ELR (cell line): ENCODE measurements around the gene SLC35F3.
"Not testable (repeated sequence)": the region's sequence is repeated elsewhere in the genome, so short reads cannot be mapped to it uniquely, and the experiment has no call there.

Source experiments
- DNase-seq: peaks from one replicate; pipeline ENCODE4 v3.0.0-alpha.2; 2015; ENCODE audit warnings: low read depth

The SLC35F3 gene

DNA sequence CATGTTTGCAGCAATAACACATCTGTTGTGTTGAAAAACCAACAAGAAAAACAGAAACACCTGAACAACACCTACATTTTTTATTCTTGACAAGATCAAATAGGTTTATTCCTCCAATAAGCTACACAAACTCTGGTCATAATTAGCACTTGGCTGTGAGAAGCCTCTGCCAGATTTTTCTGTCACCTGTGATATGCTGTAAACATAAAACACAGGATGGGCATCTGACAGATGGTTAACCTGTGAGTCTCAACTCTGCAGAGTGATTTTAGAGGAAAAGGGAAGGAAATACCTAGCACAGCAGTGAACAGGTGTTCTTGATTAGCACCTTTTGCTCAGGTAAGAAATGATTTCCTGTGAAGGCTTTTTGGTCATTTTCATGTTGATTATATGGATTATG is 293.4 kb downstream of the SLC35F3 start:
- no peak for DNase-seq

DNA sequence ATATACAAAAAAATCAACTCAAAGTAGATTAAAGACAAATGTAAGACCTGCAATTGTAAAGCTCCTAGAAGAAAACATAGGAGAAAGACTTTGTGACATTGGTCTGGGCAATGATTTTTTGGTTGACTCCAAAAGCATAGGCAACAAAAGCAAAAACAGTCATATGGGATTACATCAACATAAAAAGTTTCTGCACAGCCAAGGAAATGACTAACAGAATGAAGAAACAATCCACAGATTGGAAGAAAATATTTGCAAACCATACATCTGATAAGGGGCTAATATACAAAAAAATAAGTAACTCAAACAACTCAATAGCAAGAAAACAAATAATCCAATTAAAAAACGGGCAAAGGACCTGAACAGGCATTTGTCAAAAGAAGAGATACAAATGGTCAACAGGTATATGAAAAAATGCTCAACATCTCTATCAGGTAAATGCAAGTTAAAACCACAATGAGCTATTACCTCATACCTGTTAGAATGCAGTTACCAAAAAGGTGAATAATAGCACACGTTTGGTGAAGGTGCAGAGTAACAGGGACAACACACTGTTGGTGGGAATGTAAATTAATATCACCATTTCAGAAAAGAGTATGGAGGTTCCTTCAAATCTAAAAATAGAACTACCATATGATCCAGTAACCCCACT is 295.1 kb downstream of the SLC35F3 start:
- no peak for DNase-seq

DNA sequence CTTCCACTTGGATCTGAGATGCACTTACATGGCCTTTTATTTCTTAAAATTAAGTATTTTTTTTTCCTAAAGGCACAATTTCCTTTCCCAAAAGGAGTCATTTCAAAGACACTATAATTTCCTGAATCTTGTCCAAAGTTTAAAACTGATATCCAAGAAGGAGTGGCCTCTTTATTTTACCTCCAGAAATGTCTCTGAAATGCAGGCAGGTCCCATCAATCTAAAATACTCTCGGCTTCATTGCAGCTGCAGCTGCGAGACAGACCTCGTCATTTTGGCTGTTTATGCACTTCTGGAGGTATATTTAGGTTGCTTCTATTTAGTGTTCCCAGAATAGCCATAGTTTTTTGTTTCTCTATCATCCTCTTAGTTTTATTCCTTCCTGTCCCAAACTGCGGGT is 296.1 kb downstream of the SLC35F3 start:
- no peak for DNase-seq

DNA sequence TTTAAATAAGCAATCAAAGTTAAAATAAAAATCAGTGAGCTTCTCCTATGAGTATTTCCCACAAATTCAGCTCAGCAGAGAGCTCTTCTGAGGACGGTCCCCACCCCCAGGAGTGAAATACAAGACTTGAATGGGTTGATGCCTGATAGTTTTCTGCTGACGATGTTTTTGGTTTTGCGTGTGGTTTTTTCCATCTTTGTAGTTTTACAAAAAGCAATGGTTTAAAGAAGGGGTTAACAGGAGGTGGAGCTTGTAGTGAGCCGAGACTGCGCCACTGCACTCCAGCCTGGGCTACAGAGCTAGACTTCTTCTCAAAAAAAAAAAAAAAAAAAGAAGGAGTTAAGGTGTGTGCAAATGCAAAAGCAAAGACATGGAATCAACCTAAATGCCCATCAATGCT is 297.1 kb downstream of the SLC35F3 start:
- no peak for DNase-seq

DNA sequence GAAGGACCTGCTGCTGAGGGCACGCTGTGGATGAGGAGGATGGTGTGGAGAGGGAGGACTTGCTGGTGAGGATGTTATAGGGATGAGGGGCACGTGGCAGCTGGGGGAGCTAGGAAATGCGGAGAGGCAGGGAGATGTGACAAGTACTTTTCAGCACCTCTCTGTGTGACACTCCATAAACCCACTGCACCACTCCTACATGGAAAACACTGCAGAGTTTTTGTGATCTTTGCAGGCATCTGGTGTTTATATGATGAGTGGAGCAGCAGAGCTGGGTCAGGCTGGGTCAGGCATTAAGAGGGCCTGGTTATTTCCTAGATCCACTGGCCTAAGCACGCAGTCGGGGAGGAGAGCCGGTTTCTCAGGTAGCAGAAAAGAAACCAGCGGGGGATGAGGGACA is 301.5 kb downstream of the SLC35F3 start:
- no peak for DNase-seq

DNA sequence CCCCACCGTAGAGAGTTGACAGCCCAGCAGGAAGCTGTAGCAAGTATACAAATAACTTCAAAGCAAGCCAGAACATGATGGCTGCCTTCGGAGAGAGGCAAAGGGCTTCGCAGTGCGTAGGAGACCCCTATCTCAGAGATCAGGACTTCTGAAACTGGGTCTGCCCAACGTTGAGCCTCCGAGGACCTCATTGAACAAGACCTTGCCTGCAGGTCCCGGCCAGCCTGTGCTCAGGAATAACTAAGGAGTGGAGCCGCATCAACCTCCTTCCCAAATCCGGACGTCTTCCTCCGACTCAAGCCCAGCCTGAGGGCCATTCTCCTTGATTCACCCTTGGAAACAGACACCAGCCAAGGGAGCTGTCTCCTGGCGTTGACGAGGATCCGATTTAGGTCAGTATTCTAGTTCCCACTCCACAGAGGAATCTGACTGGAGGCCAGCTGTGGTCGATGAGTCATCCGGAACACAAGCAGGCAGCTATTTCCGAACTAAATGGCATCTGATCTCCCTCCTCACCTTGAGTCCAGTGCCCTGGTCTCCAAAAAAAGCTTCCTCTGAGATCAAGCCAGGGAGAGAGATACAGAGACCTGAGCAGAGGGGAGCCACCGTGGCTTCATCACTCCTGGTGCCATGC is 302.3 kb downstream of the SLC35F3 start:
- peak; percentile 94 for DNase-seq

DNA sequence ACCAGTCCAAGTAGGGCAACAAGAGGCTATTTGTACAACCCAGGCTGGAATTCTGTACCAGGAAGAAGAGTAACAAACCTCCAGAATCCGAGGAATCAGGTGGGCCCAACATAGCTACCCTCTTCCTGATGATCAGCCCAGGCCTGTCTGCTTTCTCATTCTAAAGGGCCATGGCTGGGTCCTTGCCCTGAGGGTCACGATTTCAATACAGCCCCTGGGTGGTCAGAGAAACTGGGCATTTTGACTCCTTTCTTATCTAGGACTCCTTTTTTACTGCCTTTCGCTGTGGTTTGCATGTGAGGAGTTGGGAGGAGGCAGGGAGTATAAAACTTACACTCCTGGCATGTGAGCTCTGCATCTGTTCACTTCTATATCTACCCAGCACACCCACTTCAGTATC is 303.9 kb downstream of the SLC35F3 start:
- DNase-seq: no peak

DNA sequence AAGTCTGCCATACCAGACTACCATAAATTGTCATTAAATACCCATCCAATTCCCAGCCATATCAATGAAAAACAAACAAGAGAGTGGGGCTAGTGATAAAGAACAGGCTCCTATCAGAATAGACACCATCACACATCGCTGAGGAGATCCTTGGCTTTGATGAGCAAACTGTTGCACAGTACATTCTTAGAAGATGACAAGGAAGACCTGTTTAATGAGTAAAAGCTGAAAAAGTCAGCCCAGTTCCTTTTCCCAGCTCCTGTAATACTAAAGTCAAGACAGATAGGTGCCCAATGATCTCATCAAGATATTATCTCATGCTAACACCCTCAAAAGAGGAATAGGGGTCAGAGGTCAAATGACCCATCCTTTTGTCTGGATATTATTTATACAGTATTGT is 304.3 kb downstream of the SLC35F3 start:
- peak; percentile 92 for DNase-seq

DNA sequence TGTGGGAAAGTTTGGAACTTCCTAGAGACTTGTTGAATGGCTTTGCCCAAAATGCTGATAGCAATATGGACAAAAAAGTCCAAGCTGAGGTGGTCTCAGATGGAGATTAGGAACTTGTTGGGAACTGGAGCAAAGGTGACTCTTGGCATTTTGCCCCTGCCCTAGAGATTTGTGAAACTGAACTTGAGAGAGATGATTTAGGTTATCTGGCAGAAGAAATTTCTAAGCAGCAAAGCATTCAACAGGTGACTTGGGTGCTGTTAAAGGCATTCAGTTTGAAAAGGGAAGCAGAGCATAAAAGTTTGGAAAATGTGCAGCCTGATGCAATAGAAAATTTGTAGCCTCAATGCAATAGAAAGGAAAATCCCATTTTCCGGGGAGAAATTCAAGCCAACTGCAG is 306.0 kb downstream of the SLC35F3 start:
- DNase-seq: not testable (repeated sequence)

DNA sequence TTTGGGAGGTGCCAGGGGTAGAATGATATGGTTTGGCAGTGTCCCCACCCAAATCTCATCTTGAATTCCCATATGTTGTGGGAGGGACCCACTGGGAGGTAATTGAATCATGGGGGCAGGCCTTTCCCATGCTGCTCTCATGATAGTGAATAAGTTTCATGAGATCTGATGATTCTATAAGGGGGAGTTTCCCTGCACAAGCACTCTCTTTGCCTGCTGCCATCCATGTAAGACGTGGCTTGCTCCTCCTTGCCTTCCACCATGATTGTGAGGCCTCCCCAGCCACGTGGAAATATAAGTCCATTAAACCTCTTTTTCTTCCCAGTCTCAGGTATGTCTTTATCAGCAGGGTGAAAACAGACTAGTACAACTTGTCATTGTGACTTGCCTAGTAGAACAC is 307.4 kb downstream of the SLC35F3 start:
- DNase-seq: not testable (repeated sequence)

DNA sequence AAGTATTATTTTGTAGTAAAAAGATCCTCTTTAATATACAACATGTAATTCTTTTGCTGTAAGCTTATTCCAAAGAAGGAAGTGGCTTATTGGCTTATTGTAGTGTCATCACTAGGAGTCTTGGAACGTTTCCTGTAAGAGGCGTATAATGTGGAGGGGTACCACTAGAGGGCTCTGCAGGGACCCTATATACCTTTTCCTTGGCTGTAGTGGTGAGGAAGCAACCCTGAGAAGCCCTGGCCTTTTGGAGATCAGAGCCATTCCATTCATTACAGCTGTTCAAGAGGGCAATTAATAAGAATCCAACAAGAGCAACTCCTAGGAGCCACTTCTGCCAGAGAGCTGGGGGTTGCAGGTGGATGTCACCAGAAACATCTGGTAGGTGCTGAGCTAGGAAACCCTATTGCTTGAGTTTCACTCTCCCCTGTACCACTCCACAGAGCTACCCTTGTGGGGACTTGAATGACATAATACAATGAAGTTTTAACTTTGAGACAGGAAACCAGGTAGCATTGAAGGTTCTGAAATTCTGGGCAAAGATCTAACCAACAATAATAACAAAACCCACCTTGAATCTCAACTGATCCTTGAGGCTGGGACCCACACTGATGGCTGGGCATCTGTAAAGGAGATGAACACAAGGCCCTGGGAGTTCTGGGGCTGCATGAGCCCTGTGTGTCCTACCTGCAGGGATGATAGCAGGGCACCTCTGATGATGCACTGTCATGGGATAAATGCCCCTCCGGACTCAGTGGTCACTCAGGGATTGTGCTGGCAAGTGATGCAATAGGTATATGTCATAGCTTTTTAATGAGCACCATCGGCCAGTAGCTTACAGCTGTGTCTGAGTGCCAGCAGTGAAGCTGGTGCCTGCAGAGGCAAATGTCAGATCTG is 308.5 kb downstream of the SLC35F3 start:
- peak; percentile 74 for DNase-seq

DNA sequence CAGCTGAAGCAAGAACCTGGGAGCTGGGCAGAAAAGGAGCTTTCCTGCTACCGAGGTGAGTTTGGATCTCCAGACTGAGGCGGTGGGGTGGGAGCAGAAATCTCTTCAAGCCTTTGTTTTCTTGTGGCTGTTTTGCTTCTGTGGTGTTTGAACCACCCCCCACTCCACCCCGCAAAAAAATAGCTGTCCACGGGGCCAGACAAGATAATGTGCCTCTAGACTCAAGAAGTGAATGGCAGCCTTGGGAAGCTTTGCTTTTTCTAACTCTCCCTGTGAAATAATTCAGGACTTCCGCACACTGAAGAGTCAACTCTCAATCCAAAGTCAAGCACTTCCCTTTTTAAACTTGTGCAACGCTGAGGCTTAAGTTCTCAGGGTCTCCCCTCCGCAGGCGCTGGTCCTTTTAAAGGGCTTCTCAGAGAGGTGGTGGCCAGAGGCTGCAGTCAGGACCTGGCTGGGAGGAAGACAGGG is 309.2 kb downstream of the SLC35F3 start:
- DNase-seq: no peak

DNA sequence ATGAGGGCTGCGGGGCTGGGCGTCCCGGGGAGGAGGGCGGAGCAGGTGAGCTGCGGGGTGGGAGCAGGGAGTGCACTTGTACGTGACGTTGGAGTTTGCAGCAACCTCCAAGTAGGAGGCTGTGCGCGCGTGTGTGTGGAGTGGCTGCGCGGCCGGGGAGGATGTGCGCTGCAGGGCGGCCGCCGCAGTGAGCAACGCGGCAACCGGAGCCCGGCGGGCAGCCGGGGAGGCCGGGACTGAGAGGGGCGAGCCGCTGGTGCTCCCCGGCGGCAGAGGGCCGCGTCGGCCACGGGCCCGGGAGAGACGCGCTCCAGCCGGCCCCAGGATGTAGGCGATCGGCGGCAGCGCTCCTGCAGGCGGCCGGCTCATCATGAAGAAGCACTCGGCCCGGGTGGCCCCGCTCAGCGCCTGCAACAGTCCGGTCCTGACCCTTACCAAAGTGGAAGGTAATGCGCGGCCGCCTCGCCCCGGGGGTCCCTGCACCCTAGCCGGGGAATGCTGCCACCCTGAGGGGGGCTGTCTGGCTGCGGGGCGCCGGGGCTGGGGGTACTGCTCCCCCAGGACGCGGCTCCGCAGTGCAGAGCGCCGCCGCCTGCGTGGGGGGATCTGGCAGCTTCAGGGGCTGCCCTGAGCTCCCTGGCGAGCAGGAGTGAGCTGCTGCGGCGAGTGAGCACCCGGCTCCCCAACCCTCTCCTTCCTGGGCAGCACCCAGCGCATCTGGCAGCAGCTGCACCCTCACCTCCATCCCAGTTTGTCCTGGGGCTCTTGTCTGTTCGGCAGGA is 309.8 kb downstream of the SLC35F3 start:
- DNase-seq: peak; percentile 62

DNA sequence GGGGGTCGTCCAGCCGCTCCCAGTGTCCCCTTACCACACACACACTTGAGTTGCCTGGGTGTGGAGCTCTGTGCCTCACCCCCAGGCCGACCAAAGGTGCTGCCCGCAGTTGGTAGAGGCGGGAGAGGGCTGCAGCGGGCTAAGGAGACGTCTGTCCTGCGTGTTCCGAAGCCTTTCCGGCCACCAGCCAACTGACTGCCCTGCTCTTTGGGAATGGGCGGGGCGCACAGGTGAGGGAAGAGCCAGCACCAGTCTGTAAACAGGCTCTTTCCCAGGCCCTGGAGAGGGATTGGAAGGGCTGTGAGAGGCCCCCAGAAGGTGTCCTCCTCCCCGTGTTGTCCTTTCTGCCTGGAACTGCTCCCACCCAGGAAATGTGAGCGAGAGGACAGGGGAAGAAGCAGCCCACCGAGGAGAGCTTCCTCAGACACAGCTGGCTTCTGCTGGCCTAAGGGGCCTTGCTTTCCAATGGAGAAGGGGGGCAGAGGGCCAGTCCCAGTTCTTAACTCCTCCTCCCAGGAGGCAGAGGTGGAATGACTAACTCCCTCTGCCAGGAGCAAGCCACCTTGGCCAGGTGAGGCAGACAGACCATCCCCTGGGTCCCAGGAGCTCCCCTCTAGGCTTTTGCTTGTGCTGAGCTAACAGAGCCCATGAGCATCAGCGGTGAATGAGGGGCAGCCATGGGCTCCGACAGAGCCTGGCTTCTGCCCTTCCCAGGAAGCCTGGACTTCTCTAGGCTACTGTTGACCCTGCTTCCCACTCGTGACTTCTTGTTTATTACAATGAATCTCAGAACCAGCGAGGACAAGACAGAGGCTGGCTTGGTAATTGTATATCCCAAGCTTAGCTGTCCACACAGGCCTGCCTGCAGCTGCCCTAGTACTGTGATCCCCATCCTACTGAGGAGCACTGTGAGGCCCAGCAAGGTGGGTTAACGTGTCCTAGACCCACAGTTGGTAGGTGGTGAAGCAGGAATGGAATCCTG is 310.7 kb downstream of the SLC35F3 start:
- no peak for DNase-seq

DNA sequence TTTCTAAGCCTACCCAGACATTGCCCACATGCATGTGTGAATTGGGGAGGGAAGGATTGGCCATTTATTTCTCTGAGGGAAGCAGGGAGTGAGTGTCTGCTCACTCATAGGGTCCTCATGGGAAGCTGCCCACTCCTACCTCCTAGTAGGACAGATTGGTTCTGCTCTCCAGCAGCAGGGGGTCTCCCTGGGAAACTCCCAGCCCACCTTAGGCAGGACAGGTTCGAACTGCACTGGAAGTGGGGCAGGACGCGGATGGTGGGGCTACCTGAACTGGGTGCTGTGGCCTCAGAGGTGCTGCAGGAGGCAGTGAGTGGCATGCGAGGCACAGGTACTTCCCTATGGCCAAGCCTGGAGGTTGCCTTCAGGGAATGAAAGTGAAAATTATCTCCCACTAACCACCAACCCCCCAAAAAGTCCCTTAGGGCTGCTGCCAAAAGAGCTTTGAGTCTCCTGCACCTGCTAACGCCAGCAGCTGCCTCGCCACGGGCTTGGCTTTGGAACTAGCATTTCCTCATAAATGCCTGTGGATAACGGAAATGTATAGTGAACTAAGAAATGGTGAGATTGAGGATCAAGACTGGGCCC is 311.7 kb downstream of the SLC35F3 start:
- DNase-seq: no peak

DNA sequence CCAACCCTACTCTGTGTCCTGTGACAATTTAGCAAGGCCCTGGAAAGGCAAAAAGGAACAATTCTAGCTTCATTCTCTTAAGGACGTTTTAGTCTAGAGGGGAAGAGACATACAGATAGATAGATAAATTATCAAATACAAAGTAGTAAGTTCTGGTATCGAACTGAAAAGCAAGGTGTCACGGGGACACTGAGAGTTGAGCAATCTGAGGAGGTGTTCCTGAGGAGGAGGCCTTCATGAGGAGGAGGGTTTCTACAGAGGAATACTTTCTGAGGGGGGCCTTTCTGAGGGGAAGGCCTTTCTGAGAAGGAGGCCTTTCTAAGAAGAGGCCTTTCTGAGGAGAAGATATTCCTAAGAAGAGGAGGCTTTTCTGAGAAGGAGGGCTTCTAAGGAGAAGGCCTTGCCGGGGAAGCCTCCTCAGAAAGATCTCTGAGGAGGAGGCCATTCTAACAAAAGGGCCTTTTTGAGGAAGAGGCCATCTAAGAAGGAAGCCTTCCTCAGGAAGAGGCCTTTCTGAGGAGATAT is 312.9 kb downstream of the SLC35F3 start:
- no peak for DNase-seq

DNA sequence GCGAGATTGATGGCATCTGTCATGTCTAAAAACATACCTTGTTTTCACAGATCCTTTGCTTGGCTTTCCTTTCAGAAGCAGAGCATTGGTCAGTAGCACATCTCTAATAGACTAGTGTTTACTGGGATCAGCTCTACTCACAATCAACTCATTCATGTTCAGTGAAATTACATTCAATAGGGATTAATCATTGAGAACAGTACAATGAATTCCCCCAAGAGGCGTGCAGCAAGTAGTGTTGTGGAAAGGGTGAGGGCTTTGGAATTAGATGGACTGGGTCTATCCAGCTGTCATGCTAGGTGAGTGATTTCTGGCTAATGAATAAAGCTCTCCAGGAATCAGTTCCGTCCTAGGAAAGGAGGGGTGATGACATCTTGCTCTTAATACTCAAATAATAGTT is 313.6 kb downstream of the SLC35F3 start:
- peak; percentile 54 for DNase-seq

DNA sequence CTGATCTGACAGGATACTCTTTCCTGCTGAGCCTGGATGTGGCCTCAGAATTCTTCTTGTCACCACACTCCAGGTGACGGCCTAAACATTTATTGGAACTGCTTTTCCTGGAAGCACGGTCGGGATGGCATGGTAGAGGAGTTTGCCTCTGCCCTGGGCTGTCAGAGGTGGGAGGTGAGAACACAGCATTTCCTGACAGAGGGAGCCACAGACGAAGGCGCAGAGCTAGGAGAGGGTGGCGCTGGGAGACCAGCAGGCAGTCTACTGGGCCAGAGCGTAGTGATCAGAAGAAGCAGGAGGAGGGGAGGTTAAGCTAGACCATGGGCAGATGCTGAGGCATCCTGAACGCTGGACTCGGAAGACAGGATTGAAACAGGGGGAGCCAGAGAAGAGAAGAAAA is 315.2 kb downstream of the SLC35F3 start:
- DNase-seq: no peak

DNA sequence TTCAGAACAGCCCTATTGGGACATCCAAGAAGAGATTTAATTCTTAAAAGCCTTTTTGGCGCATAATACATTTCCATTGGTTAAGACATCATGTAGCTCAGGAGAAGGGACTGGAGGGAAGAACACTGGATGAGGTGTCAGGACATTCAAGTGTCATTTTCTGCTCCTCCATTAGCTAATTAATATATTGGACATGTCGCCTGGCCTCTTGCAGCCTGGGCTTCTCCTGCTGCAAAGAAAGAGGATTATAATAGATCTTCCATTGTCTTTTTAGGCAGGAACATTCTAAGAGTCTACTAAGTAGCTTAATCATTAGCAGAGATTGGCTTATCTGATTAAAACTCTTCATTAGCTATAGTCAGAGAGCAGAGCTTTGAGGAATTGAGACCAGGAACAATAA is 317.1 kb downstream of the SLC35F3 start:
- no peak for DNase-seq

DNA sequence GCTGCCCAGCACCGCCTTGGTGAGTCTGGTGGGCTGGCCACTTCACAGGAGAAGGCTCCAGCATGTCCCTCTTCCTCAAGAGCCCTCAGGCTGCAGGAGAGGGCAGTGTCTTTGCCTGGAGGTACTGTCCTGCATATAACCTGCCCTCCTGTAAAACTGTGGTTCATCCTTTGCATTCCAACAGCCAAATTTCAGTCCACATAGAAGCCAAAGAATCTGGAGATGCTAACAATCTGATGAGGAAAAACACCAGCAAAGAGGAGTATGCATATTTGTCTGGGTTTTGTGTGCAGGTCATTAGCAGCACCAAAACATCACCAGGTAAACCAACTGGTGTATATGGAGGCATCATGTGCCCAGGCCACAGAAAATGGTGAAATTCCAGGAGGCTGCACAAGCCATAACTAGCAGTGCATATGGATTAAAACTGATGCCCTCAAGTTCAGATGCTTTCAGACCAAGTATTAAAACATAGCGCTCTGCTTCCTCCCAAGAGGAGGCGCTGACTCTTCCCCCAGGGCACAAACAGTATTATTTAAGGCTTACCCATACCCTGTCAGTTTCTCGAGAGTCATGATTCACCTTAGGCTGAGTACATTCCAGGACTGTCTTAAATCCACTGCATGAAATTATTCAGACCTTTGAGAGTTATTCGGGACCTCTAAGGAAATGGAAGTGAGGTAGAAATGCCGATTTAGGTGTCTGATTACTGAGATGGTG is 318.2 kb downstream of the SLC35F3 start:
- DNase-seq: peak; percentile 78
